Measurements from ENCODE around the gene ATP10A. TPM values are rescaled to one million over a fixed set of nuclear protein-coding genes. Genes with fewer than 3 reads are reported as not detected.
A peak's percentile ranks its signal among the peaks of the same experiment; 100 is the strongest.

Gene ATP10A
- total RNA-seq, 1 donor from 2014 or later = 1.2 TPM

GRCh38 chr15:25727116-25727515 is 136.0 kb downstream of the ATP10A start:
- DNase-seq (ENCODE audit: low read depth) = no peak

- DNase-seq (ENCODE audit: low read depth) = no peak
Observed at GRCh38 chr15:25725758-25726157, 137.4 kb downstream of the ATP10A start.

GRCh38 chr15:25724899-25725298 is 138.2 kb downstream of the ATP10A start:
- no peak for DNase-seq (ENCODE audit: low read depth)

- no peak for DNase-seq (ENCODE audit: low read depth)
Observed at GRCh38 chr15:25721605-25721955, 141.5 kb downstream of the ATP10A start.

GRCh38 chr15:25719101-25719985 is 143.8 kb downstream of the ATP10A start:
- DNase-seq (ENCODE audit: low read depth) = no peak

- no peak for DNase-seq (ENCODE audit: low read depth)
Observed at GRCh38 chr15:25718597-25718996, 144.5 kb downstream of the ATP10A start.

- DNase-seq (ENCODE audit: low read depth) = no peak
Observed at GRCh38 chr15:25718169-25718536, 145.0 kb downstream of the ATP10A start.

- no peak for DNase-seq (ENCODE audit: low read depth)
Observed at GRCh38 chr15:25717457-25718168, 145.5 kb downstream of the ATP10A start.

- no peak for DNase-seq (ENCODE audit: low read depth)
Observed at GRCh38 chr15:25717127-25717456, 146.0 kb downstream of the ATP10A start.

- no peak for DNase-seq (ENCODE audit: low read depth)
Observed at GRCh38 chr15:25716414-25717126, 146.6 kb downstream of the ATP10A start.

GRCh38 chr15:25715536-25716413 is 147.4 kb downstream of the ATP10A start:
- DNase-seq (ENCODE audit: low read depth) = no peak

- DNase-seq (ENCODE audit: low read depth) = no peak
Observed at GRCh38 chr15:25714538-25714840, 148.6 kb downstream of the ATP10A start.

GRCh38 chr15:25713736-25714537 is 149.2 kb downstream of the ATP10A start:
- no peak for DNase-seq (ENCODE audit: low read depth)

GRCh38 chr15:25712961-25713355 is 150.2 kb downstream of the ATP10A start:
- no peak for DNase-seq (ENCODE audit: low read depth)

GRCh38 chr15:25712192-25712960 is 150.8 kb downstream of the ATP10A start:
- no peak for DNase-seq (ENCODE audit: low read depth)

GRCh38 chr15:25711691-25712090 is 151.4 kb downstream of the ATP10A start:
- no peak for DNase-seq (ENCODE audit: low read depth)

GRCh38 chr15:25711164-25711563 is 152.0 kb downstream of the ATP10A start:
- DNase-seq (ENCODE audit: low read depth) = no peak

GRCh38 chr15:25710184-25710583 is 152.9 kb downstream of the ATP10A start:
- DNase-seq (ENCODE audit: low read depth) = peak; percentile 32

GRCh38 chr15:25709437-25710159 is 153.5 kb downstream of the ATP10A start:
- DNase-seq (ENCODE audit: low read depth) = no peak

All from myocyte (in vitro differentiated cells).